HS-27A (cell line): ENCODE measurements around the gene TRAK2.
"Not testable (repeated sequence)": the region's sequence is repeated elsewhere in the genome, so short reads cannot be mapped to it uniquely, and the experiment has no call there.

Source experiments
- DNase-seq: peaks from one replicate; pipeline ENCODE4 v3.0.0-alpha.2; 2012; ENCODE audit warnings: low read depth, missing footprints

The TRAK2 gene

GRCh38 chr2:201448701-201449100 is 2.6 kb downstream of the TRAK2 start:
- DNase-seq, result no peak

GRCh38 chr2:201448061-201448460 is 3.2 kb downstream of the TRAK2 start:
- no peak for DNase-seq

DNA sequence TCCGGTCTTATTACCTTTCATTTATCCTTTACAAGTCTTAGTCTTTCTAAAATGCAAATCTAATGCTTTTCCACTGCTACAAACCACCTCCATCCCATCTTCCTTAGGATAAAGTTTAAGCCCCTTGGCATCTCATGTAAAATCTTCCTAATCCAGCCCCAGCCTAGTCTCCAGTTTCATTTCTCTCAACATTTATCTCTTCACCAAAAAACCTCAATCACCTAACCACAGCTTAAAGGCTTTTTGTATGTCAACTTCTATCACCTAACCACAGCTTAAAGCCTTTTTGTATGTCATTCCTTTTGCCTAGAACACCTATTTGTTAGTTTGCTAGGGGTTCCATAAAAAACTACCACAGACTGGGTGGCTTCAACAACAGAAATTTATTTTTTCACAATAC is 4.2 kb downstream of the TRAK2 start:
- no peak for DNase-seq

DNA sequence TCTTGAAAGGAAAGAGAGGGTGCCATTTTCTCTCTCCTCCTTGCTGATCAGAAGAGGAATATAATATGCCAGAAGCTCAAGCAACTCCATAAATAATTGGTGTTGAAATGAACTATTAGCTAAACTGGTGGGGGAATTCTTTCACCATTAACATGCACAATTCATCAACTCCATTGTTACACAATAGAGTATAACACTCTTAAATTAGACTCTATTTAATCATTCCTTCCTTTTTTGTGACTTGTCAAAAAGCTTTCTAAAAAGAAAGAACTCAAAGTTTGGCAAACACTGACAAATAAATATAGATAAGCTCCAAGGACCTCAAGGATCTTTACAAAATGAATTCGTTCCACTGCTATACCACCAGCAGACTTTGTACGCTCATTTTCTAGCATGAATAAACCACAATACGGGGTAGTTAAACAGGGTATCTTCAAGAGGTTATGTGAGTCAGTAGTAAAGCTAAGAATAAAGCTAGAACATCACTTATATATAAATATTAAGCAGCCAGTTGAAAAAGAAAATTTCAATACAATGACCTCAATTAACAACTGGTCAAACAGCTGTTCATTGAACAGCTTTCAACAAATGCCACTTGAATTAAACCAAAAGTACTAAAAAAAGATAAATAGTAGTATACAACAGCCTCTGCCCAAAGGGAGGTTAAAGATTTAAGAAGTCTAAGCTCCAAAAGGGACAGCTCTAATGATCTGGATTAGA is 6.4 kb downstream of the TRAK2 start:
- DNase-seq, result no peak

DNA sequence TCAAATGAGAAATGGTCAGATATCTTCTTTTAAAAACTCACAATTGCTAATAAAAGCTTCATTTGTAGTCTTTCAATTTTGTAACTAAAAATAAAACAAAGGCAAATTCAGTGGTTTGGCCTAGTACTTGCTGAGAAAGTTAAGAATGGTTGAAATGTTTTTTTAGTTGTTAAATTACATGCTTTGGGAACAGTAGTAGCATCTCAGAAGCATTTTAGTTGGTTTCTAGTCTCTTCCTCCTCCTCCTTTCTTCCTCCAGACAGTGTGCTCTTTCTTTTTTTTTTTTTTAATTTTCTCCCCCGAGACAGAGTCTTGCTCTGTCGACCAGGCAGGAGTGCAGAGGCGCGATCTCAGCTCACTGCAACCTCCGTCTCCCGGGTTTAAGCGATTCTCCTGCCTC is 9.8 kb downstream of the TRAK2 start:
- no peak for DNase-seq

DNA sequence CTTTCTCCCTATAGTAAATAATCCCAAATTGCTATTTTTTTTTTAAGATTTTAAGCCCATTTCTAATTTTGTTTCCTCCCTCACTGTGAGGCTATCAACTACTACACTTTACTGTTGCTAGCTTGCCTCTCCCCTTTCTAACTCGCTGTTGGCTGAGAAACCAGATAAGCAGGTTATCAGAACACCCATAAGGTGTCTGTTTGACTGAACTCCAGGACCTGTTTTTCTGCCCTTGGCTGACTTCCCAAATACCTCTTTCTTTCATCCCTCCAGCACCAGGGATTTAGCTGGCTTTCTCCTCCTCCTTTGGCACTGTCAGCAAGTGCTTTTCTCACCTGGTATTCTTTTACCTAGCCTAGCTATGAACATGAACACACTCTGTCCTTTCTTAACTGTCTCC is 11.1 kb downstream of the TRAK2 start:
- no peak for DNase-seq

- DNase-seq, result not testable (repeated sequence)
These were observed 11.8 kb downstream of the TRAK2 start for GRCh38 chr2:201439336-201439922.

GRCh38 chr2:201436141-201436540 is 15.1 kb downstream of the TRAK2 start:
- DNase-seq, result no peak

DNA sequence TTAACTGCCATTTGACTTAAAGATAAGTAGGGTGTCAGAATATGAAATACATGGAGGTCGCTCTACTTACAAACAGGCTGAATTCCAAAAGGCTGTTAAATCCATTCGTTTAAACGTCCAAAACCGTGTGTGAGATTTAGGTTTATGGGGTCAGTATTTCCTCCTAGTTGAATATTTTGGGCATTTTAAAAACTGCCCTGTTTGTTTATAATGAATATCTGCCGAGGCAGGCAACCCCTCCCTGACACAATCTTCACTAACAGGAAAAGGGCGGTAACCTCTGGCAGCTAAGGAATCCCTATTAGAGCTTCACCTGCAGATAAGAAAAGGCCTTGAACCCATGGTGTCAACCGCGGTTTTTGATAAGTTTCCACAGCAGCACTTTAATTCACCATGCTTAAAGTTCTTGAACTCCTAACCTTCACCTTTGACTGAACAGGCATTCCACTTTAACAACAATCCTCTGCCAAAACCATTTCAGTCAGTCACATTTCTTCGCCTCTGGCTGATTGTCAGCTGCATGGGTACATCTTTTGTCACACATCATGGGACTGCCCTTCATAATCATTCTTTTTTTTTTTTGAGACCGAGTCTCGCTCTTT is 17.8 kb downstream of the TRAK2 start:
- DNase-seq, result no peak

GRCh38 chr2:201432621-201433393 is 18.5 kb downstream of the TRAK2 start:
- no peak for DNase-seq

DNA sequence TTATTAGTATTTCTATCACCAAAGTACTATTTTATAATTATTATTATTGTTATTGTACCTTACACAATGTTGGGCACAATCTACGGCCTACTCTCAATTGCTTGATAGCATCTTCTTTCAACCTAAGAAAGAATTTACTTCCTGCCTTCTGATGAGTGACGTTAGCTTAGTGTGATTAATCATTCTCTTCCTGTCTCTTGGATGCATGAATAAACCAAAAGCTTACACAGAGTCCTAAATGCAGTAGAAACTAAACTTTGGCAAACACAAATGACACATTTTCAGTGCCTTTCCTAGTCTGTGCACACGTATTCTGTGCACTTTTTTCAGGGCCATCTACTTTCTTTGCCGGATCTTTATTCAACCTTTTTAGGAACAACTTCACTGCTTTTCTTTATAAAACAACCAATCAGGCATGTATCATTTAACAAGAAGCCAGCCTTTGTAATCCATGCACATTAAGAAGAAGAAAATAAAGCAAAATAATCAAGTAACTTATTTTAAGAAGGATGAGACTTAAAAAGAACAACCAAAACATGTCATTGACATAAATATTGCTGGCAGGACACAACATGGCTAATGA is 19.1 kb downstream of the TRAK2 start:
- no peak for DNase-seq

DNA sequence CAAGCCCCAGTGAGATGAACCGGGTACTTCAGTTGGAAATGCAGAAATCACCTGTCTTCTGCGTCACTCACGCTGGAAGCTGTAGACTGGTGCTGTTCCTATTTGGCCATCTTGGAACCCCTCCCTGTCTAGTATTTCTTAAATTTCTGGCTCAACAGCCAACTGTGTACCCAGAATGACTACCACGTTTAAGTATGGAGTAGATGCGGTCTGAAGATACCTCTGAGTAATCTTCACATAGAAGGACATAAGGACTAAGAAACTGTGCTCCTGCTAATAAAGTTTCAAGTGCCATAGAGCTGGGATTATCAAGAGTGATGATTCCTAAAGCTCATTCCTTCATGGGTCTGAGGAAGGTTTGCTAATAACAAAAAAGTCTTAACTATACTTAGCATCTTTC is 20.4 kb downstream of the TRAK2 start:
- no peak for DNase-seq

- DNase-seq, result not testable (repeated sequence)
These were observed 20.9 kb downstream of the TRAK2 start for GRCh38 chr2:201430322-201430721.

- DNase-seq, result not testable (repeated sequence)
These were observed 21.4 kb downstream of the TRAK2 start for GRCh38 chr2:201429835-201430234.

DNA sequence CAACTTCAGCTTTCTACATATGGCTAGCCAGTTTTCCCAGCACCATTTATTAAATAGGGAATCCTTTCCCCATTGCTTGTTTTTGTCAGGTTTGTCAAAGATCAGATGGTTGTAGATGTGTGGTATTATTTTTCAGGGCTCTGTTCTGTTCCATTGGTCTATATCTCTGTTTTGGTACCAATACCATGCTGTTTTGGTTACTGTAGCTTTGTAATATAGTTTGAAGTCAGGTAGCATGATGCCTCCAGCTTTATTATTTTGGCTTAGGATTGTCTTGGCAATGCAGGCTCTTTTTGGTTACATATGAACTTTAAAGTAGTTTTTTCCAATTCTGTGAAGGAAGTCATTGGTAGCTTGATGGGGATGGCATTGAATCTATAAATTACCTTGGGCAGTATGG is 22.9 kb downstream of the TRAK2 start:
- not testable (repeated sequence) for DNase-seq

GRCh38 chr2:201425952-201426351 is 25.3 kb downstream of the TRAK2 start:
- DNase-seq, result no peak

DNA sequence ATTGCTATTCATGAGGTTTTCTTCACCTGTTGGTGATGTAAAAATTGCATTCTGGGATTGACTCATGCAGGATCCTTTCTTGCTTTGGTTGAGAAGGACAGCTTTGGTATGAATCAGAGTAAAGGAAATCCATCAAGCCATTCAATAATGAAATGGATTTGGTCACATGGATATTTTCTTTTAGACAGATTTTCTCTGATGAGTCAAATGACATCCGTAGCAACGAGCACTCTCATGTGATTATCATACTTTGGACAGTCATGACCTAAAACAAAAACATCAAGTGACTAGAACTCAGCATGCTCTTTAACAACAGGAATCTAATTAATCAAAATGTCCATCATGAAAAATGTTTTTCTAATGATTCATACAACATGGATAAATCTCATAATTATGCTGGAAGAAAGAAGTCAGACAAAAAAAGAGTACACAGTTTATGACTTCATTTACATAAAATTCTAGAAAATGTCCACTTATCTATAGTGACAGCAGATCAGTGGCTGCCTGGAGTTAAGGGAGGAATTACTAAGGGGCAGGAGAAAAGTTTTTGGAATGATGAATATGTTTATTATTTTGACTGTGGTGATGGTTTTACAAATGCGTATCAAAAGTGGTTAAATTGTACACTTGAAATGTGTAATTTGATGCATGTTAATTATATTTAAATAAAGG is 30.7 kb downstream of the TRAK2 start:
- DNase-seq, result no peak

DNA sequence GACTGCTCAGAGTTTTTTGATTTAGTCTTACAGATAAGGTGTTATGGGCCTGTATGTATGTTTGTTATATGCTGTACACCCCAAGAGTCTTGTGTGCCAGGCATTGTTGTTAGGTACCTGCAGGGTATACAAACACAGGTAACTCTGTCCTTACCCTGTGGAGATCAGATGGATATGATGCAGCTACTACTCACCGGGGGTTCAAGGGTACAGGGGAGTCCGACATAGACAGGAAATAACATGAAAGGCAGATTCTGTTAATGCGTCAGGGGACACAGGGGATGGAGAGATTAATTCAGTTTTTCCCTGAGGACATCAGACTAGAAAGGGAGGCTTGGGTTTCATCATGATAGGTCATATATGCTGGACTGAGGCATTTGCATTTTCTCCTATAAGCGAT is 31.3 kb downstream of the TRAK2 start:
- DNase-seq, result no peak

GRCh38 chr2:201419057-201419635 is 32.1 kb downstream of the TRAK2 start:
- DNase-seq, result no peak

GRCh38 chr2:201415149-201415548 is 36.1 kb downstream of the TRAK2 start:
- no peak for DNase-seq
